Ishikawa (cell line): ENCODE results near the gene HELT.

Source experiments
- CEBPB ChIP-seq: IDR thresholded peaks from 2 replicates; pipeline ENCODE4 v1.6.1; 2012
- CREB1 ChIP-seq: IDR thresholded peaks from 2 replicates; pipeline ENCODE4 v1.6.1; 2012; ENCODE audit warnings: low read depth
- EGR1 ChIP-seq: IDR thresholded peaks from 2 replicates; pipeline ENCODE4 v1.6.1; 2012
- EP300 ChIP-seq: IDR thresholded peaks from 2 replicates; pipeline ENCODE4 v1.6.1; 2012; ENCODE audit warnings: borderline replicate concordance
- FOXM1 ChIP-seq: IDR thresholded peaks from 2 replicates; pipeline ENCODE4 v1.6.1; 2012; ENCODE audit warnings: low read depth, borderline replicate concordance
- NFIC ChIP-seq: IDR thresholded peaks from 2 replicates; pipeline ENCODE4 v1.6.1; 2012
- RAD21 ChIP-seq: IDR thresholded peaks from 2 replicates; pipeline ENCODE4 v1.6.1; 2012; ENCODE audit warnings: low read depth
- TAF1 ChIP-seq: IDR thresholded peaks from 2 replicates; pipeline ENCODE4 v1.6.1; 2012; ENCODE audit warnings: low read depth, mild to moderate bottlenecking
- TCF12 ChIP-seq: IDR thresholded peaks from 2 replicates; pipeline ENCODE4 v1.6.1; 2012; ENCODE audit warnings: low read depth
- TEAD4 ChIP-seq: IDR thresholded peaks from 2 replicates; pipeline ENCODE4 v1.6.1; 2012
- YY1 ChIP-seq: IDR thresholded peaks from 2 replicates; pipeline ENCODE4 v1.6.1; 2012; ENCODE audit warnings: low read depth
- ZBTB7A ChIP-seq: IDR thresholded peaks from 2 replicates; pipeline ENCODE4 v1.6.1; 2012; ENCODE audit warnings: low read depth
- TF ChIP-seq, protein P1 (sequence below): IDR thresholded peaks from 2 replicates; pipeline ENCODE4 v1.6.1; 2012
- TF ChIP-seq, protein P2 (sequence below): IDR thresholded peaks from 2 replicates; pipeline ENCODE4 v1.6.1; 2012; ENCODE audit warnings: low read depth, mild to moderate bottlenecking
- TF ChIP-seq, protein P3 (sequence below): IDR thresholded peaks from 2 replicates; pipeline ENCODE4 v1.6.1; 2012

HELT gene

DNA sequence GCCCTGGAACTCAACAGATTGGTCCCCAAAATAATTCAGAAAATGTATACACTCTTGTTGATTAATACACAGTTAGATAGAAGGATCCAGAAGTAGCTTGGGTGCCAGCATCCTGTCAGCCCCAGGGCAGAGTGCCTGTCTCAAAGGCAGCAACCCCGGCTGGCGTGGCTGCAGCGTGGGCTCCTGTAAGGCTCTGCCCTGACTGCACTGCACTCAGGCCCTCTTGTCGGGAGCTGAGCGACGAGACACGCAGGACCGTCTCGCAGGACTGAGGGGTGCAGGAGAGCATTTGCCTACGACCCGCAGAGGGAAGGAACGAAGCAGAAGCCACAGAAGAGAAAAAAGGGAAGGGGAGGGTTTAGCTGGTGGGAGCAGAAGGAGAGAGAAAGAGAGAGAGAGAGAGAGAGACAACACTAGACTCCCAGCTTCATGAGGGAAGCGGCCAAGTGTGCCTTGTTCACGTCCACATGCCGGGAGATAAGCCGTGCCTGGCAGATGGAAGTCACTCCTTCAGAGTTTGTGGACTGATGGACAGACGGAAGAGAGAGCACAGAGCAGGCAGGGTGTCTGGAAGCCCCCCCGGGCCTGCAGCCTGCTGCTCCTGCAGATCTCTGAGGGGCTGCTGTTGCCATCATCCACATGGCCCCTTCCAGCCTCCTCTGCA is 38.7 kb upstream of the HELT start:
- TF ChIP-seq EP300 (no peak), TEAD4 (no peak), TCF12 (no peak), TAF1 (no peak), EGR1 (no peak), RAD21 (no peak), NFIC (no peak), CEBPB (no peak), YY1 (no peak), FOXM1 (no peak), ZBTB7A (no peak), CREB1 (no peak)
- TF ChIP-seq, protein P1, sequence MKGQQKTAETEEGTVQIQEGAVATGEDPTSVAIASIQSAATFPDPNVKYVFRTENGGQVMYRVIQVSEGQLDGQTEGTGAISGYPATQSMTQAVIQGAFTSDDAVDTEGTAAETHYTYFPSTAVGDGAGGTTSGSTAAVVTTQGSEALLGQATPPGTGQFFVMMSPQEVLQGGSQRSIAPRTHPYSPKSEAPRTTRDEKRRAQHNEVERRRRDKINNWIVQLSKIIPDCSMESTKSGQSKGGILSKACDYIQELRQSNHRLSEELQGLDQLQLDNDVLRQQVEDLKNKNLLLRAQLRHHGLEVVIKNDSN: no peak
- TF ChIP-seq, protein P2, sequence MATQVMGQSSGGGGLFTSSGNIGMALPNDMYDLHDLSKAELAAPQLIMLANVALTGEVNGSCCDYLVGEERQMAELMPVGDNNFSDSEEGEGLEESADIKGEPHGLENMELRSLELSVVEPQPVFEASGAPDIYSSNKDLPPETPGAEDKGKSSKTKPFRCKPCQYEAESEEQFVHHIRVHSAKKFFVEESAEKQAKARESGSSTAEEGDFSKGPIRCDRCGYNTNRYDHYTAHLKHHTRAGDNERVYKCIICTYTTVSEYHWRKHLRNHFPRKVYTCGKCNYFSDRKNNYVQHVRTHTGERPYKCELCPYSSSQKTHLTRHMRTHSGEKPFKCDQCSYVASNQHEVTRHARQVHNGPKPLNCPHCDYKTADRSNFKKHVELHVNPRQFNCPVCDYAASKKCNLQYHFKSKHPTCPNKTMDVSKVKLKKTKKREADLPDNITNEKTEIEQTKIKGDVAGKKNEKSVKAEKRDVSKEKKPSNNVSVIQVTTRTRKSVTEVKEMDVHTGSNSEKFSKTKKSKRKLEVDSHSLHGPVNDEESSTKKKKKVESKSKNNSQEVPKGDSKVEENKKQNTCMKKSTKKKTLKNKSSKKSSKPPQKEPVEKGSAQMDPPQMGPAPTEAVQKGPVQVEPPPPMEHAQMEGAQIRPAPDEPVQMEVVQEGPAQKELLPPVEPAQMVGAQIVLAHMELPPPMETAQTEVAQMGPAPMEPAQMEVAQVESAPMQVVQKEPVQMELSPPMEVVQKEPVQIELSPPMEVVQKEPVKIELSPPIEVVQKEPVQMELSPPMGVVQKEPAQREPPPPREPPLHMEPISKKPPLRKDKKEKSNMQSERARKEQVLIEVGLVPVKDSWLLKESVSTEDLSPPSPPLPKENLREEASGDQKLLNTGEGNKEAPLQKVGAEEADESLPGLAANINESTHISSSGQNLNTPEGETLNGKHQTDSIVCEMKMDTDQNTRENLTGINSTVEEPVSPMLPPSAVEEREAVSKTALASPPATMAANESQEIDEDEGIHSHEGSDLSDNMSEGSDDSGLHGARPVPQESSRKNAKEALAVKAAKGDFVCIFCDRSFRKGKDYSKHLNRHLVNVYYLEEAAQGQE: no peak
- TF ChIP-seq, protein P3, sequence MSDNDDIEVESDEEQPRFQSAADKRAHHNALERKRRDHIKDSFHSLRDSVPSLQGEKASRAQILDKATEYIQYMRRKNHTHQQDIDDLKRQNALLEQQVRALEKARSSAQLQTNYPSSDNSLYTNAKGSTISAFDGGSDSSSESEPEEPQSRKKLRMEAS: no peak

DNA sequence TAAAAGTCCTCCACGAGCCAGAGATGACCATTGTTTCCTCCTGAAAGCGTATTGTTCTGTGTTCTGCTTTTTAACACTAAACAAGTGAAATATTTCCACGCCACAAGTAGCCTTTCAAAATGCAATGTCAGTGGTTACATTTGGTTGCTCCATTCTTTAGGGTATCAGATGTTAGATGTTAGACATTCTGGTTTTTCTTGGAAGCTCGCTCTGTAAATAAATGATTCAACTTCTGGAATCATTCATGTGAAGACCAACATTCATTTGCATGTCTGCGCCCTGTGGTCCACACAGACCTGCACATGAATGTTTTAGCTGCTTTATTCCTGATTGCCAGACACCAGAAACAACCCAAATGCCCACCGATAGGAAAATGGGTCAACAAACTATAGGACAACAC is 38.0 kb upstream of the HELT start:
- TF ChIP-seq EGR1 (no peak), TAF1 (no peak), NFIC (no peak), RAD21 (no peak), TCF12 (no peak), YY1 (no peak)

DNA sequence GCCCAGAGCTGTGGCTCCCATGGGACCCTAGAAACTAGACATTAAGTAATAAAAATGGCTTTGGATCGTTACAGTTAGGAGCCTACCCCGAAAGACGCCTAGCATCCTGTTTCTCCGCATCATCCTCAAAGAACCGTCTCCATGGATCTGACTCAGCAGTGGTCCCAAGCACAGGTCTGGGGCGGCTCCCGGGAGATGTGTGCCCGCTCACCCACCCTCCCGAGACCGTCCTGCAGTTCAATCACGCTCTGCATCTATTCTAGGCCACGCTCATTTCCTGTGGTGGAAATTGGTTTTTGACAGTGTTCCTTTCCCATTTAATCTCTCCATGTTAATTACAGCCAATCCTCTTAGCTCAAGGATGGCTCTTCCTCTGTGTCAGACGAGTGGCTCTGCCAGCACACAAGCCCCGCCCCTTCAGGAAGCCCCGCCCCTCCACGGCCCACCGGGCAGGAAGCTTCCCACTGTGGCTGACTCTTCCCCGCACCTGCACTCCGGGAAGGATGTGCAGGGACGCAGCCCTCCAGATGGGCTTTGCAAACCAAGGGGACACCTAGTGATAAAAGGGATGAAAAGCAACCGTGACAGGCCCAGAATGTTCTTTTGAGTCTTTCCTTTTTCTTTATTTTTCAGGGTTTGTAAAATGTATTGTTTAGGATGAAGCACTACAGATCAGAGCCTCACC is 34.5 kb upstream of the HELT start:
- TF ChIP-seq TAF1 (no peak), RAD21 (peak; percentile 74), TCF12 (no peak), EP300 (no peak), CEBPB (no peak)

DNA sequence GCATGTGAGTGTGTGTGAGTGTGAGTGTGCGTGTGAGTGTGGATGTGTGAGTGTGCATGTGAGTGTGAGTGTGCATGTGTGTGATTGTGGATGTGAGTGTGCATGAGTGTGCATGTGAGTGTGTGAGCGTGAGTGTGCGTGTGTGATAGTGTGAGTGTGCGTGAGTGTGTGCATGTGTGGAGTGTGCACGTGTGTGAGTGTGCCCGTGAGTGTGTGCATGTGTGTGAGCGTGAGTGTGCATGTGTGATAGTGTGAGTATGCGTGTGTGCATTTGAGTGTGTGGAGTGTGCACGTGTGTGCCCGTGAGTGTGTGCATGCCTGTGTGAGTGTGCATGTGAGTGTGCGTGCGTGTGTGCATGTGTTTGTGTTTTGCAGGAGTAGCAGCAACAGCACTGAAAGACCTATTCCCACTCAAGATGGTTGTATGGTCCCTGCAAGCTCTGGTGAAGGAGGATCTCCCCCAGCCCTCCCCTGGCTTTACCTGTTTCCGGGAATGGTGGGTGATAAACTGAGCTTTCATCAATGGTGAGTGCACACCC is 30.7 kb upstream of the HELT start:
- no peak for TF ChIP-seq EGR1
- no peak for TF ChIP-seq FOXM1

DNA sequence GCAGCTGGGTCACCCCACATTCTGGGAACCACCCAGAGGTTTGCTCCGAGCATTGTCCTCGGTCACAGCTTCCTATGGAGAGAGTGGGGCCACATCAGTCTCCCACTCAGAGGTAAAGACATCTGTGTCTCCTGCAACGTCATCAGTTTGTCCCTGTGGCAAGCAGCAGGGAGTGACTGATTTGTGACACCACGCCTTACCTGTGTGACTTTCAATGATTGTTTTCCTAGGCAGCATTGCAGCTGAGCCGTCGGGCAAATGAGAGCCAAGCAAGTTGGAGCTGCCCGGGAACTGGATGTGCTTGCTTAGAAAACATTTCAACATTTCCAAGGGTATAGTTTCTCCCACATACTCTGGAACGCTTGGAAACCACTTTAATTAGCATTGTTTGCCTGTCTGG is 29.7 kb upstream of the HELT start:
- TF ChIP-seq, protein P1: no peak
- no peak for TF ChIP-seq EP300
- no peak for TF ChIP-seq NFIC
- TF ChIP-seq EGR1: no peak
- TF ChIP-seq, protein P2: no peak
- TF ChIP-seq TAF1: no peak
- no peak for TF ChIP-seq FOXM1
- TF ChIP-seq RAD21: no peak

DNA sequence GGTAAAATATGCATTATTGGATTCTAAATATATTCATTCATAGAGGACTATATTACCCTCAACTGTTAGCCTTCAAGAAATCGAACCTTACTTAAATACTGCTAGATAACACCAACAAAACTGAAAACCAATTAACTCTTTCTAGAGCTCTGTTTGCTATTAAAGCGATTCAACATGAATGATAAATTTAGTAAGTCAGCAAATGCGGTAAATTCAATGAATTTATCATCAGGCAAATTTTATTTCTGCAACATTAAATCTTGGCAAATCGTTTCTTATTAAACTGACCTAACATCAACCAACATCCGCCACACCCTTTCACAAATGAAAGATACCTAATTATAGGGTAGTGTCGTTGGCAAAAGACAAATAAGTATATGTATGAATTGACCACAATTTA is 26.4 kb upstream of the HELT start:
- TF ChIP-seq, protein P3: no peak

DNA sequence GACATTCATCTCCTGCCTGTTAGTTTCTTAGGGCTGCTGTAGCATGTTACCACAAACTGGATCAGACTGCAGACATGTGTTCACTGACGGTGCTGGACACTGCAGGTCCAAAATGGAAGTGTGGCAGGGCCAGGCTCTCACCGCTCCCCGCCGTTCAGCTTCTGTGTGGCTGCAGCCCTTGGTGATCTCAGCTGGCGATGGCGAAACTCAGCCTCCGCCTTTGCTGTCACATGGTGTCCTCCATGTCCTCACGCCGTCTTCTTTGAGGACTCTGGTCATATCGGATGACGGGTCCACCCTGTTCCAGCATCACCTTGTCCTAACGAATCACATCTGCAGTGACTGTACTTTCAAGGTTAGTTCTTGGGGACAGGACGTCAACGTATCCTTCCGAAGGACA is 25.9 kb upstream of the HELT start:
- TF ChIP-seq, protein P1: no peak
- TF ChIP-seq FOXM1: no peak
- TF ChIP-seq CREB1: no peak
- TF ChIP-seq YY1: no peak
- no peak for TF ChIP-seq TEAD4
- TF ChIP-seq TCF12: no peak
- TF ChIP-seq RAD21: no peak
- TF ChIP-seq, protein P2: no peak
- TF ChIP-seq, protein P3: no peak
- no peak for TF ChIP-seq EGR1
- TF ChIP-seq TAF1: no peak
- no peak for TF ChIP-seq CEBPB
- no peak for TF ChIP-seq ZBTB7A
- TF ChIP-seq NFIC: no peak
